HAP-1 (cell line): ENCODE data around the gene SOCS2.

Source experiments
- DNase-seq, 2 experiments: peaks; one replicate each; pipeline ENCODE4 v3.0.0-alpha.2; 2016 to 2020; ENCODE audit warnings: low spot score in 2 of 2
- H3K27me3 ChIP-seq: fragments of 250-450 bp; sonication (Bioruptor Pico); 2 replicates; pipeline ENCODE4 v1.5.1; 2020; ENCODE audit warnings: low read depth, mild to moderate bottlenecking, moderate library complexity
- H3K36me3 ChIP-seq: fragments of 250-450 bp; sonication (Bioruptor Pico); replicated peaks from 2 replicates; pipeline ENCODE4 v1.5.1; 2020; ENCODE audit warnings: mild to moderate bottlenecking
- H3K4me1 ChIP-seq: fragments of 250-450 bp; sonication (Bioruptor Pico); 2 replicates; pipeline ENCODE4 v1.5.1; 2020; ENCODE audit warnings: mild to moderate bottlenecking
- H3K4me3 ChIP-seq: fragments of 250-450 bp; sonication (Bioruptor Pico); 2 replicates; pipeline ENCODE4 v1.5.1; 2020; ENCODE audit warnings: mild to moderate bottlenecking, moderate library complexity
- H3K9me3 ChIP-seq: fragments of 250-450 bp; sonication (Bioruptor Pico); 2 replicates; pipeline ENCODE4 v1.5.1; 2020; ENCODE audit warnings: mild to moderate bottlenecking, moderate library complexity
- in situ Hi-C: fragments of 300-500 bp; cut with MboI; formaldehyde crosslinking; loops from 3 replicates; pipeline ENCODE4 v1.14.3; 2020; ENCODE audit warnings: low sequenced_read_pairs, inconsistent platforms, mixed read lengths

The SOCS2 gene

GRCh38 chr12:93571925-93572711, at the start of gene SOCS2:
SOCS2 (plus strand) TSS chr12:93572675; CDS start chr12:93572898, 223 bp downstream.
- Histone ChIP-seq H3K36me3 (peaks cover 41% of the 10 kb centered on the region), H3K4me3 (peak within 1 kb of the TSS; percentile 89), H3K27me3 (no peaks in the 10 kb centered on the region), H3K9me3 (no peaks in the 10 kb centered on the region), H3K4me1 (peaks cover 26% of the 10 kb centered on the region)
- in situ Hi-C loops, result loop anchor here (5.0 kb wide), 1 partner anchor 170 kb away; no protein-coding TSS in a partner anchor
- DNase-seq, result peak in 1 of 2 experiments; percentile 68

DNA sequence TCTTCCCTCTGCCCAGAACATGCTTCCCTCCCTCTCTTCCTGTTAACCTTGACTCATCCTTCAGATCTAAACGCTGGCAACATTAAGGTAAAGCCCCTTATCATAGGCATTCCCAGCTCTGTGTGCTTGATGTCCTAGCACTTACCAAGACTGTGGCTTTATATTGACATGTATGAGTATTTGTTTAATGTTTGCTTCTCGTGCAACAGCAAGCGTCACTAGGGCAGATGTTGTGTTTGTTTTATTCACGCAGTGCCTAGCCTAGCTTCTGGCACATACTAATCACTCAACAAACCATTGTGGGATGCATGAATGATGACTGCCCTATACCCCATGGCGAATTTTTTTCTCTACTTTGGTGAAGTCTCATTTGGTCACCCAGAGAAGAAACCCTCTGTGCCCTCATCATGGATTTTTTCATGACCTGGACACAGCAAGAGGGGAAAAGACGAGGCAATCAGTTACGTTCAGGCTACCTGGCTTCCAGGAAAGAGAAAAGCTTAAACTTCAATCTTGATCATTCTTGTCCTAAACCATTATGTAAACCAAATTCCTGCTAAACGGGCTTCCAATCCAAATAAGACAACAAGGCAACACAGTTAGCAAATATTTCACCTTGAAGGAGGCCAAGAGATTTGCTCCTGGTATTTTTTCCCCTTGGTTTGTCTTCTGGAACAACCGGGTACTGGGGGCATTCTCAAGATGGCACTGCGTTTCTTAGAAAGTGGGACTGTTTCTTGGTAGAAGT, 47.9 kb upstream of the SOCS2 start:
- H3K9me3 ChIP-seq, result no peaks in the 10 kb centered on the region
- H3K4me1 ChIP-seq, result peaks cover 28% of the 10 kb centered on the region
- no peaks in the 10 kb centered on the region for H3K36me3 ChIP-seq
- DNase-seq, result no peak
- in situ Hi-C loops, result no loop called here
- H3K27me3 ChIP-seq, result no peaks in the 10 kb centered on the region
- H3K4me3 ChIP-seq, result no peak overlapping the region

- H3K4me3 ChIP-seq, result no peak overlapping the region
- DNase-seq, result peak; percentile 59 to 74
- in situ Hi-C loops, result no loop called here
- H3K36me3 ChIP-seq, result no peaks in the 10 kb centered on the region
- no peaks in the 10 kb centered on the region for H3K27me3 ChIP-seq
- H3K4me1 ChIP-seq, result peaks cover 15% of the 10 kb centered on the region
- no peaks in the 10 kb centered on the region for H3K9me3 ChIP-seq
These were observed 45.6 kb upstream of the SOCS2 start for GRCh38 chr12:93526786-93527428.

GRCh38 chr12:93530358-93530757, 42.1 kb upstream of the SOCS2 start:
- H3K4me1 ChIP-seq, result peaks cover 15% of the 10 kb centered on the region
- no peaks in the 10 kb centered on the region for H3K9me3 ChIP-seq
- no peaks in the 10 kb centered on the region for H3K27me3 ChIP-seq
- DNase-seq, result no peak
- in situ Hi-C loops, result no loop called here
- H3K4me3 ChIP-seq, result no peak overlapping the region
- no peaks in the 10 kb centered on the region; the same call in 1 of the 2 replicates for H3K36me3 ChIP-seq

DNA sequence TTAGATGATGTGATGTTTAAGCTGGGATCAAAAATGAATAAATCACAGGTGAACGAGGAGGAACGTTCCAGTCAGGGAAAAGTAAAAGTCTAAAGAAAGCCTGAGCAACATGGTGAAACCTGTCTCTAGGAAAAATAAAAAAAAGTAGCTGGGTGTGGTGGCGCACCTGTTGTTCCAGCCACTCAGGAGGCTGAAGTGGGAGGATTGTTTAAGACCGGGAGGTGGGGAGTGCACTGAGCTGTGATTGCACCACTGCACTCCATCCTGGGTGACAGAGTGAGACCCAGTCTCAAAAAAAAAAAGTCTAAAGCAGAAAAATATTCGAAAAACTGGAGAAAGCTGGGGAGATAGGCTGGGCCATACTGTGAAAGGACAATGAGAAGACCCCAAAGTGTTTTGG, 39.2 kb upstream of the SOCS2 start:
- Histone ChIP-seq H3K36me3 (no peaks in the 10 kb centered on the region; the same call in 1 of the 2 replicates), H3K4me3 (no peak overlapping the region), H3K4me1 (no peaks in the 10 kb centered on the region), H3K27me3 (no peaks in the 10 kb centered on the region), H3K9me3 (no peaks in the 10 kb centered on the region)
- in situ Hi-C loops, result no loop called here
- no peak for DNase-seq

- in situ Hi-C loops, result no loop called here
- Histone ChIP-seq H3K4me3 (no peak overlapping the region), H3K36me3 (no peaks in the 10 kb centered on the region; the same call in 1 of the 2 replicates), H3K27me3 (no peaks in the 10 kb centered on the region), H3K9me3 (no peaks in the 10 kb centered on the region), H3K4me1 (no peaks in the 10 kb centered on the region)
- DNase-seq, result no peak
These were observed 36.2 kb upstream of the SOCS2 start for GRCh38 chr12:93536111-93536765.

DNA sequence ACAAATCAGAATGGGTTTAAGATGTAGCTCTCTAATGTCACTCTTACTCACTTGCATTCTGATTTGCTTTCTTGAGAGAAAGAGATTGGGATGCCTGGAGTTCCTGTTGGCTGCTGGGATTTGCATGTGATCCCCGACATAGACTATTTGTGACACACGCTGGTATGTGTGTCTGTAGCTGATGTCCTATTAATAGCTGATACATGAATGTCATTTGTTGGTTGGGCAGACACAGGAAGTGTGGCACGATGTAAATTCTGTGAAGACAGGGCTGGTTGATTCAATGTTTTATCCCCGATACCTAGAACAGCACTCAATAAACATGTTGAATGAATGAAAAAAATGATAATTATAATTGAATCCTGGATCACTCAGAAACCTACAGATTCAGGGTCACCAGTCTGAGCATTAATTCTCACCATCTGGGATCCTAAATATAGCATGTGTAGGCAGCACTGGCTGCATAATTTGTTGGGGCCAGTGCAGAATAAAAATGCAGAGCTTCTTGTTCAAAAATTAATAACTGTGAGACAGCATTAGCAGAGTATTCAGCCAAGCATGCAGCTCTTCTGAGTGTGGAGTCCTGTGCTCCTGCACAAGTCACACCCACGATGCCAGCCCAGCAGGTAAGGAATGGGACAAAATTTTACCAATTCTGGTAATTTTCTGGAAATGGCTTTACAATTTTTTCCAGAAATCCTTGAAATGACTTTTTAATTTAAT, 35.5 kb upstream of the SOCS2 start:
- Histone ChIP-seq H3K27me3 (no peaks in the 10 kb centered on the region), H3K4me1 (no peaks in the 10 kb centered on the region), H3K4me3 (no peak overlapping the region), H3K9me3 (no peaks in the 10 kb centered on the region), H3K36me3 (no peaks in the 10 kb centered on the region; the same call in 1 of the 2 replicates)
- in situ Hi-C loops, result no loop called here
- DNase-seq, result no peak

DNA sequence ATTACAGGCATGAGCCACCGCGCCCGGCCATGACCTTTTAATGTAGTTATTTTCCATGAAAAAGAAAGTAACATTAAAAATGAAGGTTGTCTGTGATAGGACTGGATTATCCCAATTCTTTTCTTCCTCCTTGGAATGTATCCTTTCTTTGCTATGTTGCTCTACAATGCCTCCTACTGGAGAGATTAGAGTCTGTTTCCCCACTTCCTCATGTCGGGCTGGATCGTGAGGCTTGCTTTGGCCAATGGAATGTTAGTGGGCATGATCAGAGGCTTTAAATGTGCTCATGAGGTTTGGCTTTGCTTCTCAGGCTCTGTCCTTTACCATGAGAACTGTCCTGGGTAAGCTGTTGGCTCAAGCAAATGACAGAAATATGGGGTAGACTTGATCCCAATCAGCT, 34.7 kb upstream of the SOCS2 start:
- Histone ChIP-seq H3K4me3 (no peak overlapping the region), H3K27me3 (no peaks in the 10 kb centered on the region), H3K36me3 (no peaks in the 10 kb centered on the region; the same call in 1 of the 2 replicates), H3K4me1 (no peaks in the 10 kb centered on the region), H3K9me3 (no peaks in the 10 kb centered on the region)
- in situ Hi-C loops, result no loop called here
- no peak for DNase-seq

DNA sequence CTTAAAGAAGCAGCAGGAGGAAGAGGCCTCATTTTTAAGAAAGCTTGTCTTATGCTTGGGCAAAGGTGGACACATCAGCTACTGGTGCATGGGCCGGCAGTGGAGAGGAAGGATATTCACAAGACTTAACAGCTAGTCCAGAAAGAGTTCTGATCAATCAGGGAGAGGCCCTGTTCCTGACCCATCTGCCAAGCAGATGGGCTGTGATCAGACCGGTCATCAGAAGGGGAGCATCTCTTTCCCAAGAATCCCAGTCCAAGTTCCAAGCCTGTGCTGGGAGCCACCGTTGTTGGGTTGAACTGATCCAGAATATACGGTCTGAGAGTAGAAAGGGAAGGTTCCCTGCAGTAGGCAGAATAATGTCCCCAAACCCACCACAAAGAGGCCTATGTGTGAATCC, 32.7 kb upstream of the SOCS2 start:
- Histone ChIP-seq H3K27me3 (no peaks in the 10 kb centered on the region), H3K4me3 (no peak overlapping the region), H3K36me3 (peaks cover 5% of the 10 kb centered on the region), H3K4me1 (no peaks in the 10 kb centered on the region), H3K9me3 (no peaks in the 10 kb centered on the region)
- in situ Hi-C loops, result no loop called here
- DNase-seq, result no peak

DNA sequence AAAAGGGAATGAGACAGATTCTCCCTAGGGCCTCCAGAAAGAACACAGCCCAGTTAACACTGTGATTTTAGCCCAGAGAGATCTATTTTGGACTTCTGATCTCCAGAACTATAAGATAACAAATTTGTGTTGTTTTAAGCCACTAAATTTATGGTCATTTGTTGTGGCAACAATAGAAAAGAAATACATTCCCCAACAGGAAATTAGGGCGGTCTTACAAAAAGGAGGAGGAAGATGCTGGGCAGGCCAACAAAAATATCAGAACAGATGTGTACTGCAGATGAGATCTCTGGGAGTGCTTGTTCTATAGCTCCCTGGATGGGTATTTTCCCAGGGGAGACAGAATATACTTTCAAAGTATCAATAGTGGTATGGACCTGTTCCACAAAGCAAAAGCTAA, 32.0 kb upstream of the SOCS2 start:
- no peak for DNase-seq

DNA sequence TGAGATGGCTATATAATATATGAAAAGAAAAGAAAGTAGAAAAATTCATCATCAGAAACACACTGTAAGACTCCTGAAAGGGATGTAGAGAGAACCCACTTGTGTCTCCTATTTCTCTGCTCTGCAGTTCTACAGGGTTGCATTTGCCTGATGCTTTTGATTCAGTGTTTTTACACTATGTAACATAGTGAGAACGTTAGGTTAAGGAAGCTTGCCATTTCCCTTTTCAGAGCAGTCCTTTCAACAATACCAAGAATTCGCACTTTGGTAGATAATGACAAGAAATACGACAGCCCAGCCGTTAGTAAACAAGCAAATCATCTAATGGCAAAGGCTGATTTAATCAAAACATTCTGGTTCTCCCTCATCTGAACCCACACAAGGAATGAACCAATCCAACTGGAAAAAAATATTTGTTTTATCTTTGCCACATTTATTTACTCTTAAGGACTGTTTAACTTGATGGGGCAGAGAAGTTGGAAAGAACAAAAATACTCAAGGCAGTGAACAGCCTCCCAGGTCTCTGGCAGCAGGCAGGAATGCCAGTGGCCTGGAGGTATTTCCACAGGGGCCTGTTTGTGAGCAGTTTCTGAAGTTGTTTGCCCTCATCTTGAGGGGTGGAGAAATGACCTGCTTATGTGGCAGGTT, 30.8 kb upstream of the SOCS2 start:
- Histone ChIP-seq H3K9me3 (no peaks in the 10 kb centered on the region), H3K27me3 (no peaks in the 10 kb centered on the region), H3K4me1 (no peaks in the 10 kb centered on the region), H3K4me3 (no peak overlapping the region), H3K36me3 (peaks cover 5% of the 10 kb centered on the region)
- no peak for DNase-seq
- in situ Hi-C loops, result no loop called here

More for the DNA sequence above, 32.0 kb upstream of the SOCS2 start:
- in situ Hi-C loops, result no loop called here
- H3K27me3 ChIP-seq, result no peaks in the 10 kb centered on the region
- no peaks in the 10 kb centered on the region for H3K9me3 ChIP-seq
- H3K4me1 ChIP-seq, result no peaks in the 10 kb centered on the region
- peaks cover 5% of the 10 kb centered on the region for H3K36me3 ChIP-seq
- no peak overlapping the region for H3K4me3 ChIP-seq

DNA sequence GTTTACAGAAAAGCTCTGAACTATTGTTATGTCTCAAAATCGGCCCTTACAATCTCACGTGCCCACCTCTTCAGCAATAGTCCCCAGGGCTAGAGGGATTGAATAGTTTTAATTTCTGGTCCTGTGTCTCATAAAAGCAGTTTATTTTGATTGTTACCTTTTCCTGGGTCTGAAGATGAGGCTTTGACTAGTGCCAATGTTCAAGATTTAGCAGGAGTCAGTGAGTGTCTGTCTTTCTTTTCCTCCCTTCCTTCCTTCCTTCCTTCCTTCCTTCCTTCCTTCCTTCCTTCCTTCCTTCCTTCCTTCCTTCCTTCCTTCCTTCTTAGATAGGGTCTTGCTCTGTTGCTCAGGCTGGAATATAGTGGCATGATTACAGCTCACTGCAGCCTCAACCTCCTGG, 24.7 kb upstream of the SOCS2 start:
- H3K4me3 ChIP-seq, result no peak overlapping the region
- H3K9me3 ChIP-seq, result no peaks in the 10 kb centered on the region
- peak in 1 of 2 experiments; percentile 6 for DNase-seq
- H3K4me1 ChIP-seq, result peaks cover 4% of the 10 kb centered on the region
- peaks cover 5% of the 10 kb centered on the region for H3K36me3 ChIP-seq
- no peaks in the 10 kb centered on the region for H3K27me3 ChIP-seq
- in situ Hi-C loops, result no loop called here
